ENCODE data around the gene AMH.
A peak's percentile ranks its signal among the peaks of the same experiment; 100 is the strongest.

The AMH gene

DNA sequence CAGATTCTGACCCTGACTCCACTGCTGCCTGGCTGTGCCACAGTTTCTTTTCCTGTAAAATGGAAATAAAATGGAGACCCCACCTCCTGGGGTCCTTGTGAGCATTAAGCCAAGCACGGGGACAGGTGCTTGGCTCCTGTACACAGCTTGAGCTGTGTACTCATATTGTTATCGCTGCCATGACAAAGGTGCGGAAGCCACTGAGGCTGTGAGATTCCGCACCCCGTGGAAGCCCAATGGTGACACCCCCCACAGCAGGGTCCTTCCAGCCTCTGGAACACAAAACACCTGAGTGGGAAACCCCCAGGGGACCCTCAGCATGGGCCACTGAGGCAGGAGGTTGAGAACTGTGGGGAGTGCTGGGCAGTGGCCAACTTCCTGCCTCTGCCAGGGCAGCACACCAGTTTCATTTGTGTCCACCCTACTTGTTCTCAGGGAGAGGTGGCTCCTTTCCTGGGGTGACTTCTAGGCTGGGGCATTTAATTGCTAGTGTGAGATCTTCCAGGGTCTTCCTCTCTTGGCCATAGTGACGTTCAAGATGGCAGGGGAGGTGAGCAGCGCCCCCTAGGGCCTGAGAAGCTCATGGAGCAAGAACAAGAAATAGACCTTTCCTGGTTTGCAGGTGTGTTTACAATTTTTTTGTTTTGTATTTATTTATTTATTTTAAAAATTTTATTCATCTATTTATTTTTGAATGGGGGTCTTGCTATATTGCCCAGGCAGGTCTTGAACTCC lies 12.5 kb downstream of the AMH start:
- WGBS, 2 experiments (ENCODE audit: insufficient coverage in 2 of 2) = 93 to 94% methylated on average over 5 of the region's 7 CpGs
- H3K4me3 ChIP-seq (ENCODE audit: extremely low read depth, insufficient read depth, low read length, poor library complexity, severe bottlenecking) = no peak overlapping the region
- H3K4me1 ChIP-seq (ENCODE audit: control insufficient read depth, insufficient read depth, low read length, poor library complexity, severe bottlenecking) = peaks cover 3% of the 10 kb centered on the region
- H3K36me3 ChIP-seq (ENCODE audit: control insufficient read depth, insufficient read depth, low read length) = no peaks in the 10 kb centered on the region
- no peak overlapping the region for H3K27ac ChIP-seq (ENCODE audit: low read depth, low read length, severe bottlenecking)
- H3K9me3 ChIP-seq (ENCODE audit: control insufficient read depth, low read length) = no peaks in the 10 kb centered on the region

DNA sequence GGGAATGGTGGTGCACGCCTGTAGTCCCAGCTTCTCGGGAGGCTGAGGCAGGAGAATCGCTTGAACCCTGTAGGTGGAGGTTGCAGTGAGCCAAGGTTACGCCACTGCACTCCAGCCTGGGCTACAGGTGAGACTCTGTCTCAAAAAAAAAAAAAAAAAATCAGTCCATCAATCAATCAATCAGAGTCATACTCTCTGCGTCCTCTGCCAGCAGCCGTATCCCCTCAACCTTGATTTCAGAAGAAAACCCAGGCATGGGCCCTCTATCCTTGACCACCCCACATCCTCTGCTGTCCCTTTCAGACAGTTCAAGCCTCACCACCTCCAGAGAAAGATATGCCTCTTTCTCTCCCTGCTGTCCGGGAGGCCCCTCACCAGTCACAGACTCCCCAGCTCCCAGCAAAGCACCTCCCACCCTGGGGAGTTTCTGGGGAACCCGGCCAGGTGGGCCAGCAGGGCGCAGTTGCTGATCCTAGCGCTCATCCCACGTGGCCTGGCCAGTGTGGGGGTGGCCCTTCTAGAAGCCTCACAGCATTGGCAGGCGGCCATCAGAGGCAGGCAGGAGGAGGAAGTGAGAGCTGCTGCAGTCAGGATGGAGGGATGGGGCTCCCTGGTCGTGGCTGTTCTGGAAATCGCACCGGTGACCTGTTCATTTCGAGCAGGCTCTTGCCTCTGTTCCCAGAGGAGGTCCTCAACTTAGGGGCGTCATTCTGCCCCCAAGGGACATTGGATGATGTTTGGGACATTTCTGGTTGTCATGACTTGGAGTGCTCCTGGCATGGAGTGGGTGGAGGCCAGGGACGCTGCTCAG lies 17.3 kb downstream of the AMH start:
- 79 to 90% methylated on average over 11 to 14 of the region's 18 CpGs for WGBS, 2 experiments (ENCODE audit: insufficient coverage in 2 of 2)
- H3K4me3 ChIP-seq (ENCODE audit: extremely low read depth, insufficient read depth, low read length, poor library complexity, severe bottlenecking) = no peak overlapping the region
- H3K9me3 ChIP-seq (ENCODE audit: control insufficient read depth, low read length) = no peaks in the 10 kb centered on the region
- peaks cover 8% of the 10 kb centered on the region for H3K36me3 ChIP-seq (ENCODE audit: control insufficient read depth, insufficient read depth, low read length)
- H3K27ac ChIP-seq (ENCODE audit: low read depth, low read length, severe bottlenecking) = no peak overlapping the region
- peaks cover 5% of the 10 kb centered on the region for H3K4me1 ChIP-seq (ENCODE audit: control insufficient read depth, insufficient read depth, low read length, poor library complexity, severe bottlenecking)

DNA sequence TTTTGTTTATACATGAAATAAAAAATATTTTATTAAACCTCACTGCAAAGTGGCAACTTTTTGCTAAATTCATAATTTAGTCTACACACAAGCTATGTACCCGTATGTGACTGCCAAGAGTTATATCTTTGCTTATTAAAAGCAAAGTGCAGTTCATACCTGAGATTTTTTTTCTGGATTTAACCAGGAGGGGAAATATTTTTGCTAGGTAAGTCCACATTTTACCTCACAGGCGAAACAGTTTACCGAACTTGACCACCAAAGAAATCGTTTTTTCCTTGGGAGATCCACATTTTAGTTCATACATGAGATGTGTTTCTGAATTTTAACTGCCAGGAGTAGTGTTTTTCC lies 19.3 kb downstream of the AMH start:
- H3K4me1 ChIP-seq (ENCODE audit: control insufficient read depth, insufficient read depth, low read length, poor library complexity, severe bottlenecking) = peaks cover 15% of the 10 kb centered on the region
- peak overlapping the region; percentile 100 for H3K4me3 ChIP-seq (ENCODE audit: extremely low read depth, insufficient read depth, low read length, poor library complexity, severe bottlenecking)
- no peaks in the 10 kb centered on the region for H3K9me3 ChIP-seq (ENCODE audit: control insufficient read depth, low read length)
- H3K27ac ChIP-seq (ENCODE audit: low read depth, low read length, severe bottlenecking) = no peak overlapping the region
- 79% methylated on average over 3 of the region's 4 CpGs for WGBS, 2 experiments (ENCODE audit: insufficient coverage in 2 of 2)
- H3K36me3 ChIP-seq (ENCODE audit: control insufficient read depth, insufficient read depth, low read length) = peaks cover 28% of the 10 kb centered on the region

DNA sequence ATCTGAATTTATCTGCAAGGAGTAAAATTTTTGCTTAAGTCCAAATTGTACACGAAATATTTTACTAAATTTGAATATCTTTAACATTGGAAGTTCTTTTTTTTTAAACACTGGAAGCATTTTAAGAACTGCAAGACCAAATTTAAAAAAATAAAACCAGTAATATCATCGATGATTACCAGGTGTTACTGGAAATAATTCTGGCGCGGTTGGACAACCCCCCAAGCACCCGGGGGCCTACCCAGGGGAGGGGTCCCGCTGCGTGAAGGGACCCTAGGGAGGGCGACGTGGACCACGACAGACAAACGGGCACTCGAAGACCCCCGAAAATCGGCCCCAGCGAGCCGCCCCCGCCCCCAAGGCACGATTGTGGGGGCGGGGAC lies 19.7 kb downstream of the AMH start:
- H3K36me3 ChIP-seq (ENCODE audit: control insufficient read depth, insufficient read depth, low read length) = peaks cover 30% of the 10 kb centered on the region
- WGBS, 2 experiments (ENCODE audit: insufficient coverage in 2 of 2) = 3 to 5% methylated on average over 16 to 18 of the region's 19 CpGs
- peak overlapping the region; percentile 100 for H3K4me3 ChIP-seq (ENCODE audit: extremely low read depth, insufficient read depth, low read length, poor library complexity, severe bottlenecking)
- no peak overlapping the region for H3K27ac ChIP-seq (ENCODE audit: low read depth, low read length, severe bottlenecking)
- H3K9me3 ChIP-seq (ENCODE audit: control insufficient read depth, low read length) = no peaks in the 10 kb centered on the region
- peaks cover 17% of the 10 kb centered on the region for H3K4me1 ChIP-seq (ENCODE audit: control insufficient read depth, insufficient read depth, low read length, poor library complexity, severe bottlenecking)

DNA sequence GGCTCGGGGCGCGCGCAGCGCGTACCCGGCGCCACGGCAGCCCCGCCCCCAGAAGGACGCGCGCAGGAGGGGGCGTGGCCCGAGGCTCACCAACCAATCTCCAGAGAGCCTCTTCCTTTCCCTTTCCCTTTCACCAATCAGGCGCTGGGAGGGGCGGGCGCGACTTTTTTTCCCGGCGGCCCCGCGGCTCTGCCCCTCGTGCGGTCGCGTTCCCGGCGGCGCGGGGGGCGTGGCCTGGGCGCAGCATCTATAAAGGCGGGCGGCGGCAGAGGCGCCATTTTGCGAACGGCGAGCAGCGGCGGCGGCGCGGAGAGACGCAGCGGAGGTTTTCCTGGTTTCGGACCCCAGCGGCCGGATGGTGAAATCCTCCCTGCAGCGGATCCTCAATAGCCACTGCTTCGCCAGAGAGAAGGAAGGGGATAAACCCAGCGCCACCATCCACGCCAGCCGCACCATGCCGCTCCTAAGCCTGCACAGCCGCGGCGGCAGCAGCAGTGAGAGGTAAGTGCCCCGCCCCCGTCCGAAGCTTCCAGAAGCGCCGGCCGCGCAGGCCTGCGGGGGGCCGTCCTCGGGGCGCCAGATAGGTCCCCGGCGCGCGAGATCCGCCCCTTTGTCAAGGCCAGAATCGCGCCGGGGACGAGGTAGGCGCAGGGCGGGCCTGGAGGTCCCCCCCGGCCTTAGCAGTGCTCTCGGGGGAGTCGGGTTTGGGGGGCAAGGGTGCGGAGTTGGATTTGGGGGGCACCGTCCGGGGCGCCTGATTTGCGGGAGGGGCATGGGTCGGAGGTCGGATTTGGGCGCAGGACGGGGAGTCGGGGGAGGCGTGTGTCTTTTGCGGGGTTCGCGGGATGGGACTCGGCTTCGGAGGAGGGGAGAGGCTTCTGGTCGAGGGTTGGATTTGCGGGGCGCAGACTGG lies 20.4 kb downstream of the AMH start:
- peaks cover 22% of the 10 kb centered on the region for H3K4me1 ChIP-seq (ENCODE audit: control insufficient read depth, insufficient read depth, low read length, poor library complexity, severe bottlenecking)
- peak overlapping the region; percentile 100 for H3K4me3 ChIP-seq (ENCODE audit: extremely low read depth, insufficient read depth, low read length, poor library complexity, severe bottlenecking)
- peak overlapping the region; percentile 83 for H3K27ac ChIP-seq (ENCODE audit: low read depth, low read length, severe bottlenecking)
- WGBS, 2 experiments (ENCODE audit: insufficient coverage in 2 of 2) = 0% methylated on average over 54 to 69 of the region's 103 CpGs
- peaks cover 36% of the 10 kb centered on the region for H3K36me3 ChIP-seq (ENCODE audit: control insufficient read depth, insufficient read depth, low read length)
- no peaks in the 10 kb centered on the region for H3K9me3 ChIP-seq (ENCODE audit: control insufficient read depth, low read length)

DNA sequence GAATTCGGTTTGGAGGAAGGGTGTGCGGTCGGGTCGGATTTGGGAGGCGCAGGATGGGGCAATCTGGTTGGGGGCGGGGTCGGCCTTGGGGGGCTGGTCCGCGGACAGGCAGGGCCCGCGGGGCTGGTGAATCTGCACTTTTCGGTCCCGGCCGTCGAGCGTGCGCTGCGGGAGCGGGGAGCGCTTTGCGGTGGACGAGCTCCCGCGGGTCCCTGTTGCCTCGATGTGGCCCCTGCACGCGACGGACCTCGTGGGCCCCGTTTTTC lies 21.0 kb downstream of the AMH start:
- Histone ChIP-seq H3K4me1 (ENCODE audit: control insufficient read depth, insufficient read depth, low read length, poor library complexity, severe bottlenecking) (peaks cover 22% of the 10 kb centered on the region), H3K36me3 (ENCODE audit: control insufficient read depth, insufficient read depth, low read length) (peaks cover 38% of the 10 kb centered on the region), H3K9me3 (ENCODE audit: control insufficient read depth, low read length) (no peaks in the 10 kb centered on the region), H3K27ac (ENCODE audit: low read depth, low read length, severe bottlenecking) (peak overlapping the region; percentile 83), H3K4me3 (ENCODE audit: extremely low read depth, insufficient read depth, low read length, poor library complexity, severe bottlenecking) (peak overlapping the region; percentile 100)
- WGBS, 2 experiments (ENCODE audit: insufficient coverage in 2 of 2) = 0% methylated on average over 30 of the region's 30 CpGs

DNA sequence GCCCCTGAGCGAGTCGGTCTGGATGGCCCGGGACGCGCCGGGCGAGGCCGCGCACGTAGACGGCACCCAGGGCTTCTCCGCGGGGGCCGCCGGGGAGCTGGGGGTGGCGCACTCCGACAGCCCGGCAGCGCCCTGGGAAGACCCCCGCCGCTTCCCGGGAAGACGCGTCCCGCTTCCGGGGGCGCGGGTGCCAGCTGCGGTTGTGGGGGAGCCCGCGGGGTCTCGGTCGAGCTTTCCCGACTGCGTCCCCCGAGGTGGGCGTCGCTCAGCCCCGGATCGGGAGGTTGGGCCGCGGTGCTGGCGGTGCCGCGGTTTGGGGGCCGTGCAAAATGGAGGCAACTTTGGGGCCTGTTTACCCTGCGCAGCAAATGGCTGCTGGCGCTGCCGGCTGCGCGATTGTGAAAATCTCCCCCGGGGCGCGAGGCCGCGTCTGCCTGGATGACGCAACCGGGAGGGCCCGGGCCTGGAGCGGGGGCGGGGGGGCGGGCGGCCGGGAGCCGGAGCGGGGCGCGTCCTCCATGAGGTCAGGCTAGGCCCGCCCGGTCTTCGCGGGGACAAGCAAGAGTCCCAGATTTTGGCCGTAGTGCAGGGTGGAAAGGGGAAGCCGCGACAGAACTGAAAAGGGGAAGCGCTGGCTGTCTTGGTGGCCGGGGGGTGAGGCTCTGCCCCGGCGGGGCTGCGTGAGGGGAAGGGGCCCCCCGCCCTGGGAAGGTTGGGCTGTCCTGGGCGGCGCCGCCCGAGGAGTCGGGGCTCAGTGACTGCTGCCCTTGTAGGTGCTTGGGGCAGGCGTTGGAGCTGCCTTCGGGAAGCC lies 21.5 kb downstream of the AMH start:
- Histone ChIP-seq H3K36me3 (ENCODE audit: control insufficient read depth, insufficient read depth, low read length) (peaks cover 42% of the 10 kb centered on the region), H3K4me3 (ENCODE audit: extremely low read depth, insufficient read depth, low read length, poor library complexity, severe bottlenecking) (peak overlapping the region; percentile 100), H3K9me3 (ENCODE audit: control insufficient read depth, low read length) (no peaks in the 10 kb centered on the region), H3K27ac (ENCODE audit: low read depth, low read length, severe bottlenecking) (peak overlapping the region; percentile 83), H3K4me1 (ENCODE audit: control insufficient read depth, insufficient read depth, low read length, poor library complexity, severe bottlenecking) (peaks cover 22% of the 10 kb centered on the region)
- 0 to 1% methylated on average over 39 to 70 of the region's 88 CpGs for WGBS, 2 experiments (ENCODE audit: insufficient coverage in 2 of 2)

DNA sequence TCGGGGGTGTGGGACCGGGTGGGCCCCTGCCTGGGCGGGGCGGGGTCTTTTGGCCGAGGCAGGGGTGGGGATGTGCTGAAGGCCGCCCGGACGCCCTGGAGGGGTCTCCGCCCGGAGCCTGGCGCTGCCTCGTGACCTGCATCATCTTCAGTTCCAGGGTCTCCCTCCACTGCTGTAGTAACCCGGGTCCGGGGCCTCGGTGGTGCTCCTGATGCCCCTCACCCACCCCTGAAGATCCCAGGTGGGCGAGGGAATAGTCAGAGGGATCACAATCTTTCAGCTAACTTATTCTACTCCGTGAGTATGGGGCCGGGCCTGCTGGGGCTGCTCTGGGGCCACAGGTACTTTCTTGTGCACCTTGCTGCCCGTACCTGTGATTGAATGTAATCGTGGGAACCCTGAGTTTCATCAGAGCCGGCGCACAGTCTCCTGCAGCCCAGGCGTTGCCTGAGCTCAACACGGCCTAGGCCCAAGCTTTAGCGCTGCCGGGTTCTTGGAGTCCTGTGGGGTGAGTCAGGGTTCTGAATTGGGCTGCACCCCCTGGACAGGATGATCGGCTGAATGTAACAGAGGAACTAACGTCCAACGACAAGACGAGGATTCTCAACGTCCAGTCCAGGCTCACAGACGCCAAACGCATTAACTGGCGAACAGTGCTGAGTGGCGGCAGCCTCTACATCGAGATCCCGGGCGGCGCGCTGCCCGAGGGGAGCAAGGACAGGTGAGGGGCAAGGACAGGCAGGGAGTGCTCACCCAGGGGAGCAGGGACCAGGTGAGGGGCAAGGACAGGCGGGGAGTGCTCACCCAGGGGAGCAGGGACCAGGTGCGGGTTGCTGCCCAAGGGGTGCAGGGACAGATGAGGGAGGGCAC lies 22.3 kb downstream of the AMH start:
- Histone ChIP-seq H3K27ac (ENCODE audit: low read depth, low read length, severe bottlenecking) (peak overlapping the region; percentile 83), H3K4me3 (ENCODE audit: extremely low read depth, insufficient read depth, low read length, poor library complexity, severe bottlenecking) (peak overlapping the region; percentile 100), H3K9me3 (ENCODE audit: control insufficient read depth, low read length) (no peaks in the 10 kb centered on the region), H3K4me1 (ENCODE audit: control insufficient read depth, insufficient read depth, low read length, poor library complexity, severe bottlenecking) (peaks cover 20% of the 10 kb centered on the region), H3K36me3 (ENCODE audit: control insufficient read depth, insufficient read depth, low read length) (peaks cover 46% of the 10 kb centered on the region)
- WGBS, 2 experiments (ENCODE audit: insufficient coverage in 2 of 2) = 43 to 57% methylated on average over 32 to 37 of the region's 43 CpGs

DNA sequence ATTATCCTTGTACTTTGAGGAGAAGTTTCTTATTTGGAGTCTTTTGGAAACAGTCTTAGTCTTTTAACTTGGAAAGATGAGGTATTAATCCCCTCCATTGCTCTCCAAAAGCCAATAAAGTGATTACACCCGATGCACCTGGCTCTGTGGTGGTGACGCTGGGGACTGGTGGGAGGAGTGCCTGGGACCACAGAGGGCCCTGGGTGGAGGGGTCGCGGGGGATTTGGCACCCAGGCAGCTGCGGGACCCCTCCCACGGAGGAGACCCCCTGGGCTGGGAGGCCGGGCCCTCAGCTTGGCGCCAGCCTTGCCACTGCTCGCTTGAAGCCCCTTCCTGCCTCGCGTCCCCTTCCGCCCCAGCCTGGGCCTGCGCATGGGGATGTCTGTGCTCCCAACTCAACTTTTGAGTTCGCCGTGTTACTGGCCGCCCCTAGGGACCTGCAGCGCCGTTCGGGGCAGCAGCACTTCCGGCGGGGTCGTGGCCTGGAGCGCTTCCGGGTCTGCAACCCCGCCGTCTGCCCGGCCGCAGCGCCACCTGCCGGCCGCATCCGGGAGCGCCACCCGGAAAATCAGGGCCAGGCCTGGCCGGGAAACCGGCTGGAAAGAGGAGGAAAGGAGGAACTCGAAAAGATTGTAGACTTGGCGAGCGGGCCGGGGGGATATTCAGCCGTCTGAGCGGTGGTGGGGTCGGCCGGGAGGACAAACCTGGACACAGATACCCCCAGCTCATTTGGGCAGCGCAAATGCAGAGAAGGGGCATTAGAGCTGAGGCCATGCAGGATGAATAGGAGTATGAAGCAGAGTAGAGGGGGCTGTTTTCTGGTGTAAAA lies 24.4 kb downstream of the AMH start:
- peaks cover 17% of the 10 kb centered on the region for H3K4me1 ChIP-seq (ENCODE audit: control insufficient read depth, insufficient read depth, low read length, poor library complexity, severe bottlenecking)
- H3K27ac ChIP-seq (ENCODE audit: low read depth, low read length, severe bottlenecking) = peak overlapping the region; percentile 78
- H3K4me3 ChIP-seq (ENCODE audit: extremely low read depth, insufficient read depth, low read length, poor library complexity, severe bottlenecking) = peak overlapping the region; percentile 14
- H3K9me3 ChIP-seq (ENCODE audit: control insufficient read depth, low read length) = no peaks in the 10 kb centered on the region
- WGBS, 2 experiments (ENCODE audit: insufficient coverage in 2 of 2) = 14 to 19% methylated on average over 34 to 45 of the region's 45 CpGs
- peaks cover 53% of the 10 kb centered on the region for H3K36me3 ChIP-seq (ENCODE audit: control insufficient read depth, insufficient read depth, low read length)

Measured in mesodermal cell (in vitro differentiated cells).